Uterine smooth muscle cell (primary cell): ENCODE data around the gene ETNPPL. TPM values are rescaled to one million over a fixed set of nuclear protein-coding genes. Genes with fewer than 3 reads are reported as not detected.

ENCODE experiments used
- total RNA-seq: library from RNA; depleted of rRNA; stranded (reverse); fragments of >200 nt; gene quantifications from 2 replicates; pipeline ENCODE4 v1.2.3, GENCODE V29; 2014

Gene ETNPPL
- total RNA-seq, result not detected in 2 replicates

DNA sequence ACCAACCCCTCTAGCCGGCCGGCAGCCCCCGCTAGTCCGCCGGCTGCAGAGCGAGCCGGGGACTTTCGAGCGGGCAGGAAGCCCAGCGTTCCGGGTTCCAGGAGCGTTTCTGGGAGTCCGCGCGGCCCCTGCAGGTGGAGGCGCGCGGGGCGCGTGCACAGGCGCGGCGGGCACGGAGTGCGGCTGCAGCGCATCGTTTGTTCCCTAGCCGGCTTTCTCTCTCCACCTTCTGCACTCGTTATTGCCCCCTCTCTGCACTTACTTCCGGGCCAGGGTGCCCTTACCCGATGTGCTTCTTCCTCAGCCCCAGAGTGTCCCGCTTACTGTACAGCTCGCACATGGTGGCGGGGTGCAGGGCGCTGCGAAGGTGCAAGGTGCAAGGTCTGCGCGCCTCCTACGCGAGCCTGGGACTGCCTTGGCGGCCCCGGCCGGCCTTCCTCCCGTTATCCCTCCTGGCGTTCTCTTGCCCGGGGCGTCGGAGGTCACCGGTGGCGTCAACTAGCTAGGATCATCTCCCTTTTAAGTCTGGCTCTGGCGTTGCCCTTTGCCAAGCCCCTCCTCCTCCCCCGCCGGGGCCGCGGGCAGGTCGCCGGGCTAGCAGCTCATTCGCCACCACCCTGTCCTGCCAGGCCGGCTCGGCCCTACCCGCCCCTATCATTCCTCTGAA is at the start of gene ETNPPL:
Gene ETNPPL, minus strand, starts transcription at position 495 of the 667 bp plus-strand sequence. Its CDS starts 155 bp downstream, at position 340.

Other genes starting within 250 kb of the ETNPPL start
- gene RPL34, start 142.5 kb downstream of the ETNPPL start, total RNA-seq, result 495 and 534 TPM in 2 replicates
- 266 and 348 TPM in 2 replicates for gene OSTC, start 112.5 kb downstream of the ETNPPL start, total RNA-seq